Measurements from ENCODE around the gene ANGPTL1. TPM values are rescaled to one million over a fixed set of nuclear protein-coding genes. Genes with fewer than 3 reads are reported as not detected.

The ANGPTL1 gene
- total and polyA plus RNA-seq, 2 of the 13 experiments (the other 11 are each of a cell fraction or from before 2014, with no cell fraction given), result 2.9 to 9.3 TPM

GRCh38 chr1:178919581-178919980 lies 48.7 kb upstream of the ANGPTL1 start (continued):
- TF ChIP-seq ARID3A (IDR thresholded peaks at IDR 0.05; ENCODE audit: low read depth, low read length) (peak; percentile 78), RORA (CRISPR knock-in tag; IDR thresholded peaks at IDR 0.05) (no peak), YEATS4 (CRISPR knock-in tag; IDR thresholded peaks at IDR 0.05; ENCODE audit: borderline replicate concordance) (no peak), ZC3H13 (CRISPR knock-in tag; IDR thresholded peaks at IDR 0.05) (no peak), ZNF468 (CRISPR knock-in tag; IDR thresholded peaks at IDR 0.05) (no peak)
- TF ChIP-seq, protein P1, sequence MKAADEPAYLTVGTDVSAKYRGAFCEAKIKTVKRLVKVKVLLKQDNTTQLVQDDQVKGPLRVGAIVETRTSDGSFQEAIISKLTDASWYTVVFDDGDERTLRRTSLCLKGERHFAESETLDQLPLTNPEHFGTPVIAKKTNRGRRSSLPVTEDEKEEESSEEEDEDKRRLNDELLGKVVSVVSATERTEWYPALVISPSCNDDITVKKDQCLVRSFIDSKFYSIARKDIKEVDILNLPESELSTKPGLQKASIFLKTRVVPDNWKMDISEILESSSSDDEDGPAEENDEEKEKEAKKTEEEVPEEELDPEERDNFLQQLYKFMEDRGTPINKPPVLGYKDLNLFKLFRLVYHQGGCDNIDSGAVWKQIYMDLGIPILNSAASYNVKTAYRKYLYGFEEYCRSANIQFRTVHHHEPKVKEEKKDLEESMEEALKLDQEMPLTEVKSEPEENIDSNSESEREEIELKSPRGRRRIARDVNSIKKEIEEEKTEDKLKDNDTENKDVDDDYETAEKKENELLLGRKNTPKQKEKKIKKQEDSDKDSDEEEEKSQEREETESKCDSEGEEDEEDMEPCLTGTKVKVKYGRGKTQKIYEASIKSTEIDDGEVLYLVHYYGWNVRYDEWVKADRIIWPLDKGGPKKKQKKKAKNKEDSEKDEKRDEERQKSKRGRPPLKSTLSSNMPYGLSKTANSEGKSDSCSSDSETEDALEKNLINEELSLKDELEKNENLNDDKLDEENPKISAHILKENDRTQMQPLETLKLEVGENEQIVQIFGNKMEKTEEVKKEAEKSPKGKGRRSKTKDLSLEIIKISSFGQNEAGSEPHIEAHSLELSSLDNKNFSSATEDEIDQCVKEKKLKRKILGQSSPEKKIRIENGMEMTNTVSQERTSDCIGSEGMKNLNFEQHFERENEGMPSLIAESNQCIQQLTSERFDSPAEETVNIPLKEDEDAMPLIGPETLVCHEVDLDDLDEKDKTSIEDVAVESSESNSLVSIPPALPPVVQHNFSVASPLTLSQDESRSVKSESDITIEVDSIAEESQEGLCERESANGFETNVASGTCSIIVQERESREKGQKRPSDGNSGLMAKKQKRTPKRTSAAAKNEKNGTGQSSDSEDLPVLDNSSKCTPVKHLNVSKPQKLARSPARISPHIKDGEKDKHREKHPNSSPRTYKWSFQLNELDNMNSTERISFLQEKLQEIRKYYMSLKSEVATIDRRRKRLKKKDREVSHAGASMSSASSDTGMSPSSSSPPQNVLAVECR (CRISPR knock-in tag; IDR thresholded peaks at IDR 0.05; ENCODE audit: borderline replicate concordance), result no peak

GRCh38 chr1:178918955-178919354 lies 48.1 kb upstream of the ANGPTL1 start:
- Histone ChIP-seq H3K4me3 (replicated peaks in 1 of 3; ENCODE audit: insufficient read depth in 1 of 3, low read depth in 2 of 3, low read length in 3 of 3) (peak overlapping the region in 1 of 3 experiments; percentile 29; a peak in 1 of 6 replicates), H3K36me3 (replicated peaks in 1 of 2; ENCODE audit: control insufficient read depth in 1 of 2, insufficient read depth in 2 of 2, low read length in 2 of 2) (no peaks in the 10 kb centered on the region; a peak in 1 of 5 replicates), H3K79me2 (ENCODE audit: insufficient read depth, low read length) (no peaks in the 10 kb centered on the region), H3K27me3 (ENCODE audit: control insufficient read depth in 1 of 2, insufficient read depth in 2 of 2, low read length in 2 of 2) (no peaks in the 10 kb centered on the region), H3K4me1 (ENCODE audit: insufficient read depth, low read length) (peaks cover 93% of the 10 kb centered on the region), H2AFZ (ENCODE audit: low read length) (no peak overlapping the region), H3K27ac (ENCODE audit: extremely low read length, insufficient read depth, low read length) (peak overlapping the region; percentile 65), H3K4me2 (ENCODE audit: low read depth, low read length) (peak overlapping the region; percentile 54), H3K9ac (ENCODE audit: insufficient read depth, low read depth, low read length) (peak overlapping the region; percentile 24; the same call in 1 of the 2 replicates), H3K9me3 (ENCODE audit: low read length) (no peaks in the 10 kb centered on the region), H4K20me1 (ENCODE audit: insufficient read depth, low read length) (no peaks in the 10 kb centered on the region)
- intact Hi-C loops (cut with micrococcal nuclease; ENCODE audit: unreplicated experiment), result no loop called here
- POLR2A ChIA-PET, result no interaction called here
- in situ Hi-C loops (cut with HindIII; ENCODE audit: extremely low pct_ligation_motif_present, low pct_unique_long_range_greater_than_20kb), result no loop called here
- FAIRE-seq (peak; percentile 8), DNase-seq (ENCODE audit: low spot score) (peak; percentile 55), ATAC-seq (peak; percentile 9; the same call in 2 of the 3 replicates)
- WGBS (ENCODE audit: low lambda C conversion rate), result 30% methylated on average over 2 of the region's 2 CpGs
- no TSS peak for BruUV-seq (replicated peaks)
- CTCF ChIA-PET (ENCODE audit: low intra/inter-chr PET ratio, low total read pairs), result no interaction called here
- TF ChIP-seq ZNF710 (CRISPR knock-in tag; IDR thresholded peaks at IDR 0.05; ENCODE audit: borderline replicate concordance) (no peak), FOXP1 (IDR thresholded peaks at IDR 0.05) (no peak), FOXP1 (CRISPR knock-in tag; IDR thresholded peaks at IDR 0.05) (peak; percentile 60), YEATS4 (CRISPR knock-in tag; IDR thresholded peaks at IDR 0.05; ENCODE audit: borderline replicate concordance) (0 out of 2 replicates have a peak, but pooled peaks have one; percentile 23), ELF3 (CRISPR knock-in tag; IDR thresholded peaks at IDR 0.05) (0 out of 2 replicates have a peak, but pooled peaks have one; percentile 11), MED1 (CRISPR knock-in tag; IDR thresholded peaks at IDR 0.05) (0 out of 2 replicates have a peak, but pooled peaks have one; percentile 43), MXI1 (IDR thresholded peaks at IDR 0.05; ENCODE audit: borderline replicate concordance, low read depth, low read length) (no peak), SOX5 (CRISPR knock-in tag; IDR thresholded peaks at IDR 0.05; ENCODE audit: borderline replicate concordance) (peak; percentile 63)
- TF ChIP-seq, protein P2, sequence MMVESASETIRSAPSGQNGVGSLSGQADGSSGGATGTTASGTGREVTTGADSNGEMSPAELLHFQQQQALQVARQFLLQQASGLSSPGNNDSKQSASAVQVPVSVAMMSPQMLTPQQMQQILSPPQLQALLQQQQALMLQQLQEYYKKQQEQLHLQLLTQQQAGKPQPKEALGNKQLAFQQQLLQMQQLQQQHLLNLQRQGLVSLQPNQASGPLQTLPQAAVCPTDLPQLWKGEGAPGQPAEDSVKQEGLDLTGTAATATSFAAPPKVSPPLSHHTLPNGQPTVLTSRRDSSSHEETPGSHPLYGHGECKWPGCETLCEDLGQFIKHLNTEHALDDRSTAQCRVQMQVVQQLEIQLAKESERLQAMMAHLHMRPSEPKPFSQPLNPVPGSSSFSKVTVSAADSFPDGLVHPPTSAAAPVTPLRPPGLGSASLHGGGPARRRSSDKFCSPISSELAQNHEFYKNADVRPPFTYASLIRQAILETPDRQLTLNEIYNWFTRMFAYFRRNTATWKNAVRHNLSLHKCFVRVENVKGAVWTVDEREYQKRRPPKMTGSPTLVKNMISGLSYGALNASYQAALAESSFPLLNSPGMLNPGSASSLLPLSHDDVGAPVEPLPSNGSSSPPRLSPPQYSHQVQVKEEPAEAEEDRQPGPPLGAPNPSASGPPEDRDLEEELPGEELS (CRISPR knock-in tag; IDR thresholded peaks at IDR 0.05), result 0 out of 2 replicates have a peak, but pooled peaks have one; percentile 19
